Glutamatergic neuron (in vitro differentiated cells): Measurements from ENCODE around the gene DLK1. TPM values are rescaled to one million over a fixed set of nuclear protein-coding genes. Genes with fewer than 3 reads are reported as not detected.

Experiments
- DNase-seq: peaks from one replicate; pipeline ENCODE4 v3.0.0; 2022
- H3K27ac Mint-ChIP-seq: one replicate; pipeline ENCODE4 v1.8.0; 2020; ENCODE audit warnings: mild to moderate bottlenecking, mixed read lengths, inconsistent platforms; ENCODE audit not compliant: unreplicated experiment
- H3K27me3 Mint-ChIP-seq: one replicate; pipeline ENCODE4 v1.8.0; 2020; ENCODE audit warnings: mild to moderate bottlenecking, moderate library complexity, mixed read lengths, inconsistent platforms; ENCODE audit not compliant: unreplicated experiment
- H3K36me3 Mint-ChIP-seq: one replicate; pipeline ENCODE4 v1.8.0; 2020; ENCODE audit warnings: mild to moderate bottlenecking, mixed read lengths, inconsistent platforms; ENCODE audit not compliant: unreplicated experiment
- H3K4me1 Mint-ChIP-seq: one replicate; pipeline ENCODE4 v1.8.0; 2020; ENCODE audit warnings: mild to moderate bottlenecking, low read depth, mixed read lengths, inconsistent platforms; ENCODE audit not compliant: unreplicated experiment
- H3K4me3 Mint-ChIP-seq: one replicate; pipeline ENCODE4 v1.8.0; 2020; ENCODE audit warnings: mild to moderate bottlenecking, mixed read lengths, inconsistent platforms; ENCODE audit not compliant: unreplicated experiment
- H3K9me3 Mint-ChIP-seq: one replicate; pipeline ENCODE4 v1.8.0; 2020; ENCODE audit warnings: mild to moderate bottlenecking, moderate library complexity, mixed read lengths, inconsistent platforms; ENCODE audit not compliant: unreplicated experiment
- total RNA-seq: library from RNA; stranded (reverse); fragmentation: NEBNext Ultra II Directional; extraction: Animal tissue kit (Norgen Biotek cat#: 25700); gene quantifications from one replicate; pipeline ENCODE4 v1.2.1, GENCODE V29; 2021; ENCODE audit not compliant: unreplicated experiment
- TF ChIP-seq, protein P1 (sequence below): fragments of 200-600 bp; sonication (generic); IDR thresholded peaks from one replicate; pipeline ENCODE4 v1.5.0; 2021; ENCODE audit not compliant: partially characterized antibody, unreplicated experiment

Gene DLK1
- total RNA-seq, 1 donor from 2014 or later = 37.3 TPM

DNA sequence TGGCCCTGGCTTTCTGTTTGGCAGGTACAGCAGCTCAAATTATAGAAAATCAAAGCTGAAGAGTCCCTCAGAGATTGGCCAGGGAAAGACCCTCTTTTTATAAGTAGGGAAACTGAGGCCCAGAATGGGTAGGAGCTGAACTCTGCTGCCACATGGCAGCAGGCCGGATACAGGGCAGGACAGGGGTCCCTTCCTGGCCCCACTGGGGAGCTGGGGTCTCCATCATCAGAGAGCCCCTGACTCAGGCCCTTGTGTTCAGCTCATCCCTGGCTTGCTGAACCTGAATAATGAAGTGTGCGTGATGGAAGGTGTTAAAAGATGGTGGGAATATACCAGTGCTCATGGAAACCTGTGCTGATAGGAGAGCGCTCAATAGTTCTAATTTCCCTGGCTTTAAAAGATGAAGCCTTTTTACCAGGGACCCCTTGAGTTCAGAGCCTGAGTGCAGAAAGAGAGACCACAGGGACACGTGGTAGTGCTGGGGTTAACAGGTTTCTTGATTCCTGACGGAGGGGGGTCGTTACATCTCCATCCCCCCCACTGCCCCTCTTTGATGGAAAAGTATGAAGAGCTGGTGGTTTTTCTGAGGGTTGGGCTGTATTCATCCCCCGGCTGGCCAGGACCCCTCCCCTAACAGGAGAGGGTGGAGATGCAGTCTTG is 4.4 kb downstream of the DLK1 start:
- no peak overlapping the region for H3K4me3 Mint-ChIP-seq
- H3K9me3 Mint-ChIP-seq = no peaks in the 10 kb centered on the region
- no peak overlapping the region for H3K27ac Mint-ChIP-seq
- TF ChIP-seq, protein P1, sequence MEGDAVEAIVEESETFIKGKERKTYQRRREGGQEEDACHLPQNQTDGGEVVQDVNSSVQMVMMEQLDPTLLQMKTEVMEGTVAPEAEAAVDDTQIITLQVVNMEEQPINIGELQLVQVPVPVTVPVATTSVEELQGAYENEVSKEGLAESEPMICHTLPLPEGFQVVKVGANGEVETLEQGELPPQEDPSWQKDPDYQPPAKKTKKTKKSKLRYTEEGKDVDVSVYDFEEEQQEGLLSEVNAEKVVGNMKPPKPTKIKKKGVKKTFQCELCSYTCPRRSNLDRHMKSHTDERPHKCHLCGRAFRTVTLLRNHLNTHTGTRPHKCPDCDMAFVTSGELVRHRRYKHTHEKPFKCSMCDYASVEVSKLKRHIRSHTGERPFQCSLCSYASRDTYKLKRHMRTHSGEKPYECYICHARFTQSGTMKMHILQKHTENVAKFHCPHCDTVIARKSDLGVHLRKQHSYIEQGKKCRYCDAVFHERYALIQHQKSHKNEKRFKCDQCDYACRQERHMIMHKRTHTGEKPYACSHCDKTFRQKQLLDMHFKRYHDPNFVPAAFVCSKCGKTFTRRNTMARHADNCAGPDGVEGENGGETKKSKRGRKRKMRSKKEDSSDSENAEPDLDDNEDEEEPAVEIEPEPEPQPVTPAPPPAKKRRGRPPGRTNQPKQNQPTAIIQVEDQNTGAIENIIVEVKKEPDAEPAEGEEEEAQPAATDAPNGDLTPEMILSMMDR = no peak
- no peak for DNase-seq
- peaks cover 15% of the 10 kb centered on the region for H3K27me3 Mint-ChIP-seq
- peaks cover 21% of the 10 kb centered on the region for H3K4me1 Mint-ChIP-seq
- H3K36me3 Mint-ChIP-seq = peaks cover 3% of the 10 kb centered on the region

DNA sequence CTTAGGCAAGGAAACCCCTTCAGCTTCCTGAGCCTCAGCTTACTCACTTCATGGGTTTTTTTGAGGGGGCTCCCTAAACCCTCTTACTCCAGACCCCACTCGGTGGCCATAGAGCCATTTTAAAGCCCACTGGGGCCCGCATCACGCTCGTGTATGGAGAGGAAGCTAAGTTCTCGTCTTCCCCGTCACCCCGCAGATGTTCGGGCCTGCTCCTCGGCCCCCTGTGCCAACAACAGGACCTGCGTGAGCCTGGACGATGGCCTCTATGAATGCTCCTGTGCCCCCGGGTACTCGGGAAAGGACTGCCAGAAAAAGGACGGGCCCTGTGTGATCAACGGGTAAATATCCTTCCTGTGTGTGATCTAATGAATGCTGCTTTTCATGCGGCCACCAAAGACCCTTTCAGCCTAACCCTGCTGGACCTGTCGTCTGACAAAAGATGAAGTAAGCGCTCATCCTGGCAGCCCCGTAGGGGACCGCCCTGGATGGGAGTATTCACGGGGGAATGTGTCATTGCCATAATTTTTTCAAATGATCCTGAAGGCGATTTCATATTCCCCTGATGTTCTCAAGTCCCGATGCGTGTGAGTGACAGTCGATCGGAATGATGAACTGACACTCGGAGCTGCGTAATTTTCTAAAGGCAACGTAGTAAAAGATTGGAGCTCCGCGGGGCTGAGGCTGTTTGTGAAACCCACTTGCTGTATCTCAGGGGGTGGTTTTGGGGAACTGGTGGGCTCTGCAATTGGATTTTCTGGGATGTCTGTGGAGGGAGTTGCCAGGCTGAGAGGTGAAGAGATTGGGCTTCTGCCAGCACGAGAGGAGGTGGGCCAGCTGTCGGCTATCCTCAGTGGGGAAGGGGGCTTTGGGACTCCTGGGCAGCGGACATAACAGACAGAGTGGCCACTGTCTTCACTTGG is 5.4 kb downstream of the DLK1 start:
- Mint-ChIP-seq H3K9me3 (no peaks in the 10 kb centered on the region), H3K36me3 (peaks cover 3% of the 10 kb centered on the region), H3K4me3 (peak overlapping the region; percentile 16), H3K4me1 (peaks cover 21% of the 10 kb centered on the region), H3K27ac (no peak overlapping the region), H3K27me3 (peaks cover 14% of the 10 kb centered on the region)
- TF ChIP-seq, protein P1 = no peak
- DNase-seq = no peak

DNA sequence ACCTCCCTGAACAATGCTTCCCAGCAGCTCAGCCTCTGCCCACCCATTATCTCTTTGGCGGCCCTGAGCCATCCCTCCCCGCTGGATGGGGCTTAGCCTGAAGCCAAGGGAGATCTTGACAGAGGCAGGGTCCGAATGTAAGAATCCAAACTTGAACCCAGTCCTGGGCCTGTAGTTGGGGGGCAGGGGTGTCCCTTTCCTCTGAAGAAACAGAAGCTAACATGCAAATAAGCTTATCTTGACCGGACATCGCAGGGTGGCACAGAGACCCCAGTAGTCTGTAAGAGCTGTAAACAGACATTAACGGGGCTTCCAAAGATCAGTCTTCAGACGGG is 6.0 kb downstream of the DLK1 start:
- no peaks in the 10 kb centered on the region for H3K9me3 Mint-ChIP-seq
- peaks cover 3% of the 10 kb centered on the region for H3K36me3 Mint-ChIP-seq
- peaks cover 19% of the 10 kb centered on the region for H3K4me1 Mint-ChIP-seq
- no peak overlapping the region for H3K4me3 Mint-ChIP-seq
- H3K27ac Mint-ChIP-seq = no peak overlapping the region
- H3K27me3 Mint-ChIP-seq = peaks cover 12% of the 10 kb centered on the region
- no peak for DNase-seq
- TF ChIP-seq, protein P1 = no peak

GRCh38 chr14:100733152-100733850 is 6.6 kb downstream of the DLK1 start:
- no peaks in the 10 kb centered on the region for H3K9me3 Mint-ChIP-seq
- peaks cover 19% of the 10 kb centered on the region for H3K4me1 Mint-ChIP-seq
- H3K4me3 Mint-ChIP-seq = no peak overlapping the region
- H3K27me3 Mint-ChIP-seq = peaks cover 12% of the 10 kb centered on the region
- TF ChIP-seq, protein P1 = no peak
- peaks cover 3% of the 10 kb centered on the region for H3K36me3 Mint-ChIP-seq
- DNase-seq = no peak
- no peak overlapping the region for H3K27ac Mint-ChIP-seq
